ENCODE measurements around the gene ASPA.

DNA sequence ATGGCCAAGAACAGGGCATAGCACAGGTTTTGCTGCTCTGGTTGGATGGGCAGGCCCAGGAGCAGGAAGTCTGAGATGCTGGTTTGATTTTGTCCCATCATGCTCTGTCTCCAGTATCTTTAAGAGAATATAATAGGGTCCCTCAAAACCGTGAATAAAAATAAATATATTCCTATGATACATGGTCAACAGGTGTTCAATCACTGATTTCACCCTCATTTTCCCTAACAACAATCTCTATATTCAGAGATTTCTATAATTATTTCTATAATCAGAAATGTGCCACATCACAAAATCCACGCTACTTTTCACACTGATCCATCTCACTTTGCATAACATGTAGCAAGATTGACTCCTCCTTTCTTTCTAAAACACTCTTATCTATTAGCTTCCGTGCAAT is 42.1 kb upstream of the ASPA start, which contains the start of gene OR1E2:
- TF ChIP-seq, protein P1, sequence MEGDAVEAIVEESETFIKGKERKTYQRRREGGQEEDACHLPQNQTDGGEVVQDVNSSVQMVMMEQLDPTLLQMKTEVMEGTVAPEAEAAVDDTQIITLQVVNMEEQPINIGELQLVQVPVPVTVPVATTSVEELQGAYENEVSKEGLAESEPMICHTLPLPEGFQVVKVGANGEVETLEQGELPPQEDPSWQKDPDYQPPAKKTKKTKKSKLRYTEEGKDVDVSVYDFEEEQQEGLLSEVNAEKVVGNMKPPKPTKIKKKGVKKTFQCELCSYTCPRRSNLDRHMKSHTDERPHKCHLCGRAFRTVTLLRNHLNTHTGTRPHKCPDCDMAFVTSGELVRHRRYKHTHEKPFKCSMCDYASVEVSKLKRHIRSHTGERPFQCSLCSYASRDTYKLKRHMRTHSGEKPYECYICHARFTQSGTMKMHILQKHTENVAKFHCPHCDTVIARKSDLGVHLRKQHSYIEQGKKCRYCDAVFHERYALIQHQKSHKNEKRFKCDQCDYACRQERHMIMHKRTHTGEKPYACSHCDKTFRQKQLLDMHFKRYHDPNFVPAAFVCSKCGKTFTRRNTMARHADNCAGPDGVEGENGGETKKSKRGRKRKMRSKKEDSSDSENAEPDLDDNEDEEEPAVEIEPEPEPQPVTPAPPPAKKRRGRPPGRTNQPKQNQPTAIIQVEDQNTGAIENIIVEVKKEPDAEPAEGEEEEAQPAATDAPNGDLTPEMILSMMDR (IDR thresholded peaks at IDR 0.05): no peak
- TF ChIP-seq POLR2A (IDR thresholded peaks at IDR 0.05; ENCODE audit: low read depth): no peak
- no peak for TF ChIP-seq POLR2AphosphoS5 (IDR thresholded peaks at IDR 0.05)
